Measurements from ENCODE around the gene MRPL23.

DNA sequence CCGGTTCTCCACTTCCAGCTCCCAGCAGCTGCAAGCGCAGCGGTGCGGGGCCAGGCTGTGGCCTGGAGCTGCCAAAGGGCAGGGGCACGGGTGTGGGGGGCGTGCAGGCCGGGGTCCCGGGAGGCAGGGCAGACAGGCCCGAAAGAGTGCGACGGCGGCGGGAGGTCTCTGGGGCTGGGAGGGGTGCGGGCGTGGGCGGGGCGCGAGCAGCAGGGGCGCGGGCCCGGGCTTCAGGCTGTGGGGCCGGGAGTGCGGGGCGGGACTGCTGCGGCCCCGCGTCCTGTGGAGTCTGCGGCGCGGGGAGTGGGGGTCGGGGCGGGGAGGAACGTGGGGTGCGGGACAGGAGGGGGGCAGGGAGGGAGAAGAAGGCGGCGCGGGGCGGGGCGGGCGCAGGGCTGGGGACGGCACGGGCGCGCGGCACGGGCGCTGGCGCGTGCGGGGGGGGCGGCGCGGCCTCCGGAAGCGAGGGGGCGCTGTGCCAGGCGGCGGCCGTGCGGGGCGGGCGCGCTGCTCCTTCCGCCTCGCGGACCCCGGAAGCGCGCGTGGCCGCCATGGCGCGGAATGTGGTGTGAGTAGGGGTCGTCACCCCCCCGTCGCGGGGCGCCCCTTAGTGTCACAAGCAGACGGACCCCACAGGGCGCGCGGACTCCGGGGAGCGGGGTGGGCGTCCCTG lies at the start of gene MRPL23:
- TF ChIP-seq JUND (IDR thresholded peaks at IDR 0.05; ENCODE audit: low read length) (no peak), NRF1 (IDR thresholded peaks at IDR 0.05; ENCODE audit: low read depth, low read length) (no peak), EP300 (IDR thresholded peaks at IDR 0.05; ENCODE audit: borderline replicate concordance in 1 of 2, low read depth in 2 of 2, low read length in 2 of 2) (no peak), FOSL1 (IDR thresholded peaks at IDR 0.05; ENCODE audit: insufficient read depth, low read depth, low read length) (no peak), SP1 (IDR thresholded peaks at IDR 0.05; ENCODE audit: low read depth, low read length) (no peak)
- TF ChIP-seq, protein P1, sequence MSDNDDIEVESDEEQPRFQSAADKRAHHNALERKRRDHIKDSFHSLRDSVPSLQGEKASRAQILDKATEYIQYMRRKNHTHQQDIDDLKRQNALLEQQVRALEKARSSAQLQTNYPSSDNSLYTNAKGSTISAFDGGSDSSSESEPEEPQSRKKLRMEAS (IDR thresholded peaks at IDR 0.05) = no peak
- TF ChIP-seq, protein P2, sequence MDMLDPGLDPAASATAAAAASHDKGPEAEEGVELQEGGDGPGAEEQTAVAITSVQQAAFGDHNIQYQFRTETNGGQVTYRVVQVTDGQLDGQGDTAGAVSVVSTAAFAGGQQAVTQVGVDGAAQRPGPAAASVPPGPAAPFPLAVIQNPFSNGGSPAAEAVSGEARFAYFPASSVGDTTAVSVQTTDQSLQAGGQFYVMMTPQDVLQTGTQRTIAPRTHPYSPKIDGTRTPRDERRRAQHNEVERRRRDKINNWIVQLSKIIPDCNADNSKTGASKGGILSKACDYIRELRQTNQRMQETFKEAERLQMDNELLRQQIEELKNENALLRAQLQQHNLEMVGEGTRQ (IDR thresholded peaks at IDR 0.05; ENCODE audit: low read length) = no peak
- TF ChIP-seq, protein P3, sequence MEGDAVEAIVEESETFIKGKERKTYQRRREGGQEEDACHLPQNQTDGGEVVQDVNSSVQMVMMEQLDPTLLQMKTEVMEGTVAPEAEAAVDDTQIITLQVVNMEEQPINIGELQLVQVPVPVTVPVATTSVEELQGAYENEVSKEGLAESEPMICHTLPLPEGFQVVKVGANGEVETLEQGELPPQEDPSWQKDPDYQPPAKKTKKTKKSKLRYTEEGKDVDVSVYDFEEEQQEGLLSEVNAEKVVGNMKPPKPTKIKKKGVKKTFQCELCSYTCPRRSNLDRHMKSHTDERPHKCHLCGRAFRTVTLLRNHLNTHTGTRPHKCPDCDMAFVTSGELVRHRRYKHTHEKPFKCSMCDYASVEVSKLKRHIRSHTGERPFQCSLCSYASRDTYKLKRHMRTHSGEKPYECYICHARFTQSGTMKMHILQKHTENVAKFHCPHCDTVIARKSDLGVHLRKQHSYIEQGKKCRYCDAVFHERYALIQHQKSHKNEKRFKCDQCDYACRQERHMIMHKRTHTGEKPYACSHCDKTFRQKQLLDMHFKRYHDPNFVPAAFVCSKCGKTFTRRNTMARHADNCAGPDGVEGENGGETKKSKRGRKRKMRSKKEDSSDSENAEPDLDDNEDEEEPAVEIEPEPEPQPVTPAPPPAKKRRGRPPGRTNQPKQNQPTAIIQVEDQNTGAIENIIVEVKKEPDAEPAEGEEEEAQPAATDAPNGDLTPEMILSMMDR (IDR thresholded peaks at IDR 0.05; ENCODE audit: control extremely low read depth in 1 of 3, insufficient read depth in 1 of 3, low read depth in 1 of 3, low read length in 3 of 3) = no peak

Measured in H1 (cell line).